SJCRH30 (cell line): ENCODE data around the gene CALM3. TPM values are rescaled to one million over a fixed set of nuclear protein-coding genes. Genes with fewer than 3 reads are reported as not detected.

Source experiments
- DNase-seq, 2 experiments: peaks; one replicate each; pipeline ENCODE4 v3.0.0-alpha.2; 2015 to 2020
- H3K27ac ChIP-seq: fragments of 250-450 bp; sonication (Bioruptor Pico); 2 replicates; pipeline ENCODE4 v1.5.1; 2020; ENCODE audit warnings: mild to moderate bottlenecking, moderate library complexity
- H3K27me3 ChIP-seq: fragments of 250-450 bp; sonication (Bioruptor Pico); 2 replicates; pipeline ENCODE4 v1.5.1; 2020; ENCODE audit warnings: mild to moderate bottlenecking, moderate library complexity
- H3K36me3 ChIP-seq: fragments of 250-450 bp; sonication (Bioruptor Pico); 2 replicates; pipeline ENCODE4 v1.5.1; 2020; ENCODE audit warnings: mild to moderate bottlenecking, moderate library complexity
- H3K4me1 ChIP-seq: fragments of 250-450 bp; sonication (Bioruptor Pico); 2 replicates; pipeline ENCODE4 v1.5.1; 2020; ENCODE audit warnings: mild to moderate bottlenecking, moderate library complexity
- H3K4me3 ChIP-seq: fragments of 250-450 bp; sonication (Bioruptor Pico); 2 replicates; pipeline ENCODE4 v1.5.1; 2020; ENCODE audit warnings: mild to moderate bottlenecking, moderate library complexity
- H3K9me3 ChIP-seq: fragments of 250-450 bp; sonication (Bioruptor Pico); replicated peaks from 2 replicates; pipeline ENCODE4 v1.5.1; 2020; ENCODE audit warnings: mild to moderate bottlenecking, moderate library complexity
- total RNA-seq: library from RNA; depleted of rRNA; stranded (reverse); fragments of >200 nt; shearing (Covaris generic); gene quantifications from 2 replicates; pipeline ENCODE4 v1.2.3, GENCODE V29; 2014

Gene CALM3
- total RNA-seq, 1 experiment from 2014 or later: 239 TPM

GRCh38 chr19:46585539-46585938 is 15.6 kb upstream of the CALM3 start:
- Histone ChIP-seq H3K9me3 (no peaks in the 10 kb centered on the region; the same call in 1 of the 2 replicates), H3K27ac (no peak overlapping the region), H3K27me3 (no peaks in the 10 kb centered on the region), H3K4me3 (no peak overlapping the region), H3K4me1 (no peaks in the 10 kb centered on the region), H3K36me3 (no peaks in the 10 kb centered on the region)
- DNase-seq: no peak

GRCh38 chr19:46586294-46586693 is 14.8 kb upstream of the CALM3 start:
- Histone ChIP-seq H3K4me3 (no peak overlapping the region), H3K27me3 (no peaks in the 10 kb centered on the region), H3K36me3 (no peaks in the 10 kb centered on the region), H3K9me3 (no peaks in the 10 kb centered on the region; the same call in 1 of the 2 replicates), H3K27ac (no peak overlapping the region), H3K4me1 (no peaks in the 10 kb centered on the region)
- DNase-seq: no peak

DNA sequence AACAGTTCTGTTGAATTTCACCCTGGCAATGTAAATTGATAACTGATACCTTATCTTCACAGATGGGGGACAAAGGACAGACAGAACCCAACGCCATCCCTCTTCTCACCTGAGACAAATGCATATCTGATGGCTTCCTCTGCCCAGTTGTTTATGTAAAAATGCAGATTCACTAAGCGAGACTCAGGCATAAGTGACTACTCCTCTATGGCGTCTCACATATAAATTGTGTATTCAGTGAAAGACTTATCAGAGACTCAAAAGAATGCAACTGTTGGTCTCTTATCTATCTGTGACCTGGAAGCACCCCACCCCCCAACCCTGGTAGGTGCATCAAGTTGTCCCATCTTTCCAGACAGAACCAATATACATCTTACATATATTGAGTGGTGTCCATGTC is 13.3 kb upstream of the CALM3 start:
- Histone ChIP-seq H3K4me1 (no peaks in the 10 kb centered on the region), H3K36me3 (no peaks in the 10 kb centered on the region), H3K27me3 (no peaks in the 10 kb centered on the region), H3K27ac (no peak overlapping the region), H3K4me3 (no peak overlapping the region), H3K9me3 (no peaks in the 10 kb centered on the region; the same call in 1 of the 2 replicates)
- DNase-seq: no peak

- DNase-seq: no peak
- Histone ChIP-seq H3K27ac (no peak overlapping the region), H3K27me3 (no peaks in the 10 kb centered on the region), H3K36me3 (no peaks in the 10 kb centered on the region), H3K4me1 (no peaks in the 10 kb centered on the region), H3K4me3 (no peak overlapping the region), H3K9me3 (no peaks in the 10 kb centered on the region)
These were observed 9.9 kb upstream of the CALM3 start for GRCh38 chr19:46591254-46591653.

DNA sequence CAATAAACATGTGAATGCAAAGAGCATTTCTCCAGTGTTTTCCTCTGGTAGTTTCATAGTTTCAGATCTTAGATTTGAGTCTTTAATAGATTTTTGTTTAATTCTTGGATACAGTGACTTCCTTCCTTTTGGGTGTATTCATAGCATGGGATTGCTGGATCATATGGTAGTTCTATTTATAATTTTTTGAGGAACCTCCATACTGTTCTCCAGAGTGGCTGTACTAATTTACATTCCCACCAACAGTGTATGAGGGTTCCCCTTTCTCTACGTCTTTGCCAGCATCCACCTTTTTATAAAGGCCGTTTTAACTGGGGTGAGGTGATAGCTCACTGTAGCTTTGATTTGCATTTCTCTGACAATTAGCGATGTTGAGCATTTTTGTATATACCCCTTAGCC is 9.3 kb upstream of the CALM3 start:
- H3K9me3 ChIP-seq: no peaks in the 10 kb centered on the region
- H3K4me1 ChIP-seq: no peaks in the 10 kb centered on the region
- no peak overlapping the region for H3K27ac ChIP-seq
- no peak for DNase-seq
- no peak overlapping the region for H3K4me3 ChIP-seq
- H3K27me3 ChIP-seq: no peaks in the 10 kb centered on the region
- H3K36me3 ChIP-seq: no peaks in the 10 kb centered on the region

DNA sequence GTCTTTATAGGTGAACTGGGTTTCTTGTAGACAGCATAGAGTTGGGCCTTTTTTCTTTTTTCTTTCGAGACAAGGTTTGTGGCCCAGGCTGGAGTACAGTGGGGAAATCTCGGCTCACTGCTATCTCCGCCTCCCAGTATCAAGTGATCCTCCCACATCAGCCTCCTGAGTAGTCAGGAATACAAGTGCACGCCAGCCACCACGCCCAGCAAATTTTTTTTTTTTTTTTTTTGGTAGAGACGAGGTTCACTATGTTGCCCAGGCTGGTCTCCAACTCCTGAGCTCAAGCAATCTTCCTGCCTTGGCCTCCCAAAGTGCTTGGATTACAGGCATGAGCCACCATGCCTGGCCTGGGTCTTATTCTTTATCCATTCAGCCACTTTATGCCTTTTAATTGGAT is 5.1 kb upstream of the CALM3 start:
- H3K4me1 ChIP-seq: no peaks in the 10 kb centered on the region
- no peak for DNase-seq
- no peak overlapping the region for H3K27ac ChIP-seq
- no peaks in the 10 kb centered on the region for H3K27me3 ChIP-seq
- H3K36me3 ChIP-seq: no peaks in the 10 kb centered on the region
- H3K9me3 ChIP-seq: 0 out of 2 replicates have a peak, but pooled peaks cover 7% of the 10 kb centered on the region
- no peak overlapping the region for H3K4me3 ChIP-seq

GRCh38 chr19:46598372-46598917 is 2.7 kb upstream of the CALM3 start:
- Histone ChIP-seq H3K4me1 (no peaks in the 10 kb centered on the region), H3K9me3 (0 out of 2 replicates have a peak, but pooled peaks cover 7% of the 10 kb centered on the region), H3K27ac (no peak overlapping the region), H3K4me3 (no peak overlapping the region), H3K27me3 (no peaks in the 10 kb centered on the region), H3K36me3 (no peaks in the 10 kb centered on the region)
- DNase-seq: no peak

- H3K27me3 ChIP-seq: no peaks in the 10 kb centered on the region
- no peaks in the 10 kb centered on the region for H3K4me1 ChIP-seq
- H3K4me3 ChIP-seq: peak overlapping the region; percentile 98
- no peak overlapping the region for H3K27ac ChIP-seq
- H3K9me3 ChIP-seq: 0 out of 2 replicates have a peak, but pooled peaks cover 7% of the 10 kb centered on the region
- H3K36me3 ChIP-seq: no peaks in the 10 kb centered on the region
- DNase-seq: no peak
These were observed 1.3 kb upstream of the CALM3 start for GRCh38 chr19:46599716-46600373.

- peak; percentile 96 to 97 for DNase-seq
- H3K4me1 ChIP-seq: no peaks in the 10 kb centered on the region
- H3K27me3 ChIP-seq: no peaks in the 10 kb centered on the region
- H3K4me3 ChIP-seq: peak overlapping the region; percentile 98
- no peaks in the 10 kb centered on the region; the same call in 1 of the 2 replicates for H3K36me3 ChIP-seq
- H3K9me3 ChIP-seq: 0 out of 2 replicates have a peak, but pooled peaks cover 7% of the 10 kb centered on the region
- peak overlapping the region; percentile 99 for H3K27ac ChIP-seq
These were observed 479 bp upstream of the CALM3 start for GRCh38 chr19:46600384-46601317.

DNA sequence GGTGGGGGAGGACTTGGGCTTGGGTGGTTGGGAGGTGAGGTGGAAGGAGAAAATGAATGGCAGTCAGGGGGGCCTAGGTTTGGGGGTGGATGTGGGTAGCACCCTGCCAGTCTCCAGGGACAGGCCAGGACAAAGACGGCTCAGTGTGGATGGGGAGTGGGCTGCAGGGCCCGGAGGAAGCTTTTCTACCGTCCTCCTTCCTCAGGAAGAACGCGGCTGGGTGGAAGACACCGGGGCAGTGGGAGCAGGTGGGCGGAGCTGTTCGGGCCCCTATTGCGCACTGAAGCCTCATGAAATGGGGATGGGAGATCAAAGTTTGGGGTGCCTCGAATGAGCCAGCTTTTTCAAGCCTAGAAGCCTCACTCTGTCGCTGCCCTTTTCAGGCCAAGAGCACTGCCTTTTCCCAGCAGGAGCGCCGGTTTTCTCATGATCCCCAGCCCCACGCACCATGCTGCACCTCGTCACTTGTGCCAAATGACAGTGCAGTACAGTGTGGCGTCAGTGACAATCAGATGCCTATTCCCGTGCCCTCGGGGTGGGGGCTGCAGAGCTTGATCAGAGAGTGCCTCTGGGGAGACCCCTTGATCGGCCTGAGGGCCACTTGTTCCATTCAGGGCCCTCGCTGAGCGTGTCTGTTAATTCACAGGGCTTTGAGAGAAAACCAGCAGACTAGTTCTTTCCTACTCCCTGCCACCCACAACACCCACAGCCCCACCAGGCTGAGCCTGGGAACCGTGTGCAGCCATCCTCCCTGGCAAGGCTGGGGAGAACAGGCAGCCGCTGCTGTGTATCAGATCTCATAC is 1.5 kb downstream of the CALM3 start:
- Histone ChIP-seq H3K27me3 (no peaks in the 10 kb centered on the region), H3K27ac (no peak overlapping the region), H3K4me1 (no peaks in the 10 kb centered on the region), H3K9me3 (0 out of 2 replicates have a peak, but pooled peaks cover 7% of the 10 kb centered on the region), H3K36me3 (peaks cover 15% of the 10 kb centered on the region), H3K4me3 (peak overlapping the region; percentile 98)
- DNase-seq: no peak

GRCh38 chr19:46603195-46603637 is 2.1 kb downstream of the CALM3 start:
- H3K4me3 ChIP-seq: 0 out of 2 replicates have a peak overlapping the region, but pooled peaks have one; percentile 98
- H3K36me3 ChIP-seq: peaks cover 22% of the 10 kb centered on the region
- no peak overlapping the region for H3K27ac ChIP-seq
- DNase-seq: no peak
- H3K27me3 ChIP-seq: no peaks in the 10 kb centered on the region
- 0 out of 2 replicates have a peak, but pooled peaks cover 7% of the 10 kb centered on the region for H3K9me3 ChIP-seq
- no peaks in the 10 kb centered on the region for H3K4me1 ChIP-seq

DNA sequence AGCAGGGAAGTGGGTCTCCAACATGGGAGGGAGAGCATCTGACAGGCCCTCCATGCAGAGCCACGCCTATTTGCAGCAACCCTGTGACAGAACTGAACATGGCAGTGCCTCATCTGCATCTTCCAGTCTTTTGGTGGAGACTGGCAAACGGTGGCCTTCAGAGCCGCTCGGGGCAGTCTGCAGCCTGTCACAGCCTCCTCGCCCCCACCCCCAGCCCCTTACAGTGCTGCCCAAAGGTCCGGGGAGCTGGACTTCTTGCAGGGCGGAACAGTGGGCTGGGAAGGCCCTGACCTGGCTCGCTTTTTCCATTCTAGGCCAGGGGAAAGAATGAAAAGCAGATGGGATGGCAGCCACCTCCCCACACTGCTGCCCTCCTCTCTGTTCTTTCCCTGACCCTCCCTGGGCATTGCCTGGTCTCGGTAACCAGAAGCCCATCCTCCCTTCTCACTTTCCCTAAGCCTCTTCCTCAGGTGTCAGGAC is 2.7 kb downstream of the CALM3 start:
- Histone ChIP-seq H3K27ac (no peak overlapping the region), H3K36me3 (peaks cover 27% of the 10 kb centered on the region), H3K27me3 (no peaks in the 10 kb centered on the region), H3K4me3 (no peak overlapping the region), H3K9me3 (0 out of 2 replicates have a peak, but pooled peaks cover 3% of the 10 kb centered on the region), H3K4me1 (no peaks in the 10 kb centered on the region)
- DNase-seq: no peak

DNA sequence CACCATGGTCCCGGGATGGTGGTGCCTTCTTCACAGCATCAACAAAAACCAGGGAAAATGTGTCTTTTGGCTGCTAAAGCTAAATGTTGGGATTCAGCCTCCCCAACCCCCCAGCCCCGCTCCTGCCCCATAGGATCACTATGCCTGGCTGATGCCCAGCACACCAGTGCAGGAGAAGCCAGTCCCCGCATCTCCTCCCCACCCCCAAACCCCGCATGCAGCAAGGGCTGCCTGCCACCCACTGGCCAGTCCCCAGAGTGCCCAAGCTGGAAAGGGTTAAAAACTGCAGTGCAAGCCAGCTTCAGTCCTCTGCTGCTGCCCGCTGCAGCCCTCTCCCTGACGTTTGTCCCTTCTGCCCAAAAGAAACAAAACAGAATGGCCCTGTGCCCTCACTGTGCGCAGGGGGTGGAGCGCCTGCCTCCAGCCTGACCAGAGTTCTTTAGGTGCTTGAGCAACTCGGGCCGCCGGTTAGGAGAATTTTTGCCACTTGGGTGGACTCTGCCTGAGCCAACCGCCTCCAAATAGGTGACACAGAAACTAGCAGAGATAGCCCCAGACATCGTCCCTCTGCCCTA is 3.7 kb downstream of the CALM3 start:
- H3K27ac ChIP-seq: no peak overlapping the region
- no peak for DNase-seq
- H3K9me3 ChIP-seq: no peaks in the 10 kb centered on the region
- H3K36me3 ChIP-seq: peaks cover 29% of the 10 kb centered on the region
- no peaks in the 10 kb centered on the region for H3K27me3 ChIP-seq
- no peaks in the 10 kb centered on the region for H3K4me1 ChIP-seq
- H3K4me3 ChIP-seq: no peak overlapping the region

GRCh38 chr19:46605356-46605821 is 4.3 kb downstream of the CALM3 start:
- no peak overlapping the region for H3K27ac ChIP-seq
- H3K27me3 ChIP-seq: no peaks in the 10 kb centered on the region
- no peak overlapping the region for H3K4me3 ChIP-seq
- DNase-seq: no peak
- no peaks in the 10 kb centered on the region for H3K4me1 ChIP-seq
- no peaks in the 10 kb centered on the region for H3K9me3 ChIP-seq
- H3K36me3 ChIP-seq: peaks cover 29% of the 10 kb centered on the region
